Measurements from ENCODE around the gene FMO5.

DNA sequence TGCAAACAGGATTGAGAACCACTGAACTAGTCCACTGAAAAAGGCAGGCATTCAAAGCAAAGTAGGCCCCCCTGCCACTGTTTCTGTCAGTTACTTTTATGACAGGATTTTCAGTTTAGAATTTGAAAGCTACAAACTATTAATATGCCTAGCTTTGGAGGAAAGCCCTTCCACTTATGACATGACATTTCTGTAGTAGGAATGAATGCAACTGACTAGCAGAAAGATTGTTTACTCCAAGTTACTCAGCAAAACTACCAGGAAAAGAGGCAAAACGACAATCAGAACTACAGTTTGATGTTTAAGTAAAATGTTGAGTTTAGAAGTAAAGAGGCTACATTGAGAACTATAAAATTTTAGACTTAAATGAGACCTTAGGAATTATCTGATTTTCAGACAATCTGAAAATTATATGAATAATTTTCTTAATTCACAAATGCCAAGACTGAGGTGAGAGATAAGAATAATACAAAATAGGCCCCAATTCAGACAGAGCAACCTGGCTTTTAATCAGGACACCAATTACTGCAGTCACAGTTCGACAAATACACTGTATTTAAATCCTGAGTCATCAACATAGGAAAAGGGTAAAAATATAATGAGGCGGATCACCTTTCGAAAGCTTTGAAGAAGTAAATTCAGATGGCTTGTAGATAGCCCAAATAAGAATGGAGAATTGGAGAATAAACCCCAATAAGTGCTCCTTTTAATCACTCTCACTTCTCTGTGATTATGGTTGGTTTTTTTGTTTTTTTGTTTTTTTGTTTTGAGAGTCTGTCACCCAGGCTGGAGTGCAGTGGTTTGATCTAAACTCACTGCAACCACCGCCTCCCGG lies 55.1 kb downstream of the FMO5 start:
- TF ChIP-seq TAF1 (IDR thresholded peaks at IDR 0.05; ENCODE audit: low read depth) = no peak
- no peak for TF ChIP-seq RAD21 (conservative IDR thresholded peaks at IDR 0.05)
- TF ChIP-seq EZH2 (IDR thresholded peaks at IDR 0.05; ENCODE audit: borderline replicate concordance, insufficient read depth, low read length, poor library complexity, severe bottlenecking) = no peak
- TF ChIP-seq, protein P1, sequence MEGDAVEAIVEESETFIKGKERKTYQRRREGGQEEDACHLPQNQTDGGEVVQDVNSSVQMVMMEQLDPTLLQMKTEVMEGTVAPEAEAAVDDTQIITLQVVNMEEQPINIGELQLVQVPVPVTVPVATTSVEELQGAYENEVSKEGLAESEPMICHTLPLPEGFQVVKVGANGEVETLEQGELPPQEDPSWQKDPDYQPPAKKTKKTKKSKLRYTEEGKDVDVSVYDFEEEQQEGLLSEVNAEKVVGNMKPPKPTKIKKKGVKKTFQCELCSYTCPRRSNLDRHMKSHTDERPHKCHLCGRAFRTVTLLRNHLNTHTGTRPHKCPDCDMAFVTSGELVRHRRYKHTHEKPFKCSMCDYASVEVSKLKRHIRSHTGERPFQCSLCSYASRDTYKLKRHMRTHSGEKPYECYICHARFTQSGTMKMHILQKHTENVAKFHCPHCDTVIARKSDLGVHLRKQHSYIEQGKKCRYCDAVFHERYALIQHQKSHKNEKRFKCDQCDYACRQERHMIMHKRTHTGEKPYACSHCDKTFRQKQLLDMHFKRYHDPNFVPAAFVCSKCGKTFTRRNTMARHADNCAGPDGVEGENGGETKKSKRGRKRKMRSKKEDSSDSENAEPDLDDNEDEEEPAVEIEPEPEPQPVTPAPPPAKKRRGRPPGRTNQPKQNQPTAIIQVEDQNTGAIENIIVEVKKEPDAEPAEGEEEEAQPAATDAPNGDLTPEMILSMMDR (IDR thresholded peaks at IDR 0.05; ENCODE audit: poor library complexity, severe bottlenecking) = no peak
